Lower lobe of right lung (tissue), 2 donors: ENCODE measurements around the gene ADRB2. TPM values are rescaled to one million over a fixed set of nuclear protein-coding genes. Genes with fewer than 3 reads are reported as not detected.

Source experiments
- ATAC-seq, 2 donors: fragments of 200-7000 bp; cut with Tn5 transposase; one replicate each; pipeline ENCODE4 v1.9.1; 2020 to 2022; ENCODE audit warnings: mild to moderate bottlenecking in 2 of 2, moderate library complexity in 2 of 2
- DNase-seq: peaks from one replicate; pipeline ENCODE4 v3.0.0-alpha.2; 2020
- H3K27ac ChIP-seq: fragments of 200-600 bp; one replicate; pipeline ENCODE4 v1.8.0; 2022
- H3K27me3 ChIP-seq: fragments of 200-600 bp; one replicate; pipeline ENCODE4 v1.8.0; 2022; ENCODE audit warnings: low read depth
- H3K36me3 ChIP-seq: fragments of 200-600 bp; one replicate; pipeline ENCODE4 v1.8.0; 2022; ENCODE audit warnings: mild to moderate bottlenecking
- H3K4me1 ChIP-seq: fragments of 200-600 bp; one replicate; pipeline ENCODE4 v1.8.0; 2022
- H3K4me3 ChIP-seq: fragments of 200-600 bp; one replicate; pipeline ENCODE4 v1.8.0; 2022; ENCODE audit warnings: mild to moderate bottlenecking
- H3K9me3 ChIP-seq: fragments of 200-600 bp; one replicate; pipeline ENCODE4 v1.8.0; 2022
- intact Hi-C: fragments of 100-400 bp; cut with DNase I; formaldehyde crosslinking; loops from one replicate; pipeline ENCODE4 v1.11.0; 2022
- total RNA-seq: library from RNA; stranded (reverse); fragmentation: NEBNext Ultra II Directional; extraction: Animal tissue kit (Norgen Biotek cat#: 25700); gene quantifications from one replicate; pipeline ENCODE4 v1.2.1, GENCODE V29; 2021
- TF ChIP-seq, protein P1 (sequence below): fragments of 200-600 bp; IDR thresholded peaks from one replicate; pipeline ENCODE4 v1.8.0; 2022; ENCODE audit warnings: antibody characterized with exemption, mild to moderate bottlenecking
- donor health status: DM: no; HTN: yes; CAD: no; lungs with severe emphysema.

The ADRB2 gene
- total RNA-seq, 1 donor from 2014 or later: 26.4 TPM

DNA sequence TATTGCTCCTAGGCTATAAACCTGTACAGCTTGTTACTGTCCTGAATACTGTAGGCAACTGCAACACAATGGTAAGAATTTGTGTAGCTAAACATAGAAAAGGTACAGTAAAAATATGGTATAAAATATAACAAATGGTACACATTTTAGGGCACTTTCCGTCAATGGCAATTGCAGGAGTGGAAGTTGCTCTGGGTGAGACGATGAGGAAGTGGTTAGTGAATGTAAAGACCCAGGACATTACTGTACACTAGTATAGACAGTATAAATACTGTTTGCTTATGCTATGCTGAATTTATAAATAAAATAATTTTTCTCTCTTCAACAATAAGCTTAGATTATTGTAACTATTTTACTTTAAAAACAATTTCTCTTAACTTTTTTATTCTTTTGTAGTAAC, 15.6 kb upstream of the ADRB2 start:
- H3K9me3 ChIP-seq: no peaks in the 10 kb centered on the region
- ATAC-seq: no peak
- H3K4me1 ChIP-seq: peaks cover 52% of the 10 kb centered on the region
- no peak overlapping the region for H3K4me3 ChIP-seq
- TF ChIP-seq, protein P1, sequence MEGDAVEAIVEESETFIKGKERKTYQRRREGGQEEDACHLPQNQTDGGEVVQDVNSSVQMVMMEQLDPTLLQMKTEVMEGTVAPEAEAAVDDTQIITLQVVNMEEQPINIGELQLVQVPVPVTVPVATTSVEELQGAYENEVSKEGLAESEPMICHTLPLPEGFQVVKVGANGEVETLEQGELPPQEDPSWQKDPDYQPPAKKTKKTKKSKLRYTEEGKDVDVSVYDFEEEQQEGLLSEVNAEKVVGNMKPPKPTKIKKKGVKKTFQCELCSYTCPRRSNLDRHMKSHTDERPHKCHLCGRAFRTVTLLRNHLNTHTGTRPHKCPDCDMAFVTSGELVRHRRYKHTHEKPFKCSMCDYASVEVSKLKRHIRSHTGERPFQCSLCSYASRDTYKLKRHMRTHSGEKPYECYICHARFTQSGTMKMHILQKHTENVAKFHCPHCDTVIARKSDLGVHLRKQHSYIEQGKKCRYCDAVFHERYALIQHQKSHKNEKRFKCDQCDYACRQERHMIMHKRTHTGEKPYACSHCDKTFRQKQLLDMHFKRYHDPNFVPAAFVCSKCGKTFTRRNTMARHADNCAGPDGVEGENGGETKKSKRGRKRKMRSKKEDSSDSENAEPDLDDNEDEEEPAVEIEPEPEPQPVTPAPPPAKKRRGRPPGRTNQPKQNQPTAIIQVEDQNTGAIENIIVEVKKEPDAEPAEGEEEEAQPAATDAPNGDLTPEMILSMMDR: no peak
- no peak for DNase-seq
- no peak overlapping the region for H3K27ac ChIP-seq
- no peaks in the 10 kb centered on the region for H3K27me3 ChIP-seq
- intact Hi-C loops: no loop called here
- H3K36me3 ChIP-seq: no peaks in the 10 kb centered on the region

DNA sequence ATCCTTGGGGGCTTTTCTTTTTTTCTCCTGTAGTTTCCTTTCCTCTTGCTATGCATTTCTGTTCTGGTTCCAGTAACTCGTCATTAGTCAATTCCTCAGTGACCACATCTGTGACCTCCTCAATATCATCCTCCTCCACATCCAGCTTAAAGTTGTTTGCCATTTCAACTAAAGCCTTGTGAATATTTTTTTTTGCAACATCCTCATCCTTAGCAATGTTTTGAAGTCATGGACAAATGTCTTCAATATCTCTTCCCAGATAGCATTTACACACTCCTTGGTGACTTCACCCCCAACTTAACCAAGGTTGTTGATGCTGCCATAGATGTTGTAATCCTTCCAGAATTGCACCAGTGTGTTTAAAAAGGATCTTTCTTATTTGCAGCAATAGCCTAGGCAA, 14.7 kb upstream of the ADRB2 start:
- Histone ChIP-seq H3K9me3 (no peaks in the 10 kb centered on the region), H3K4me3 (no peak overlapping the region), H3K36me3 (no peaks in the 10 kb centered on the region), H3K27me3 (no peaks in the 10 kb centered on the region), H3K4me1 (peaks cover 43% of the 10 kb centered on the region), H3K27ac (no peak overlapping the region)
- ATAC-seq (no peak), DNase-seq (no peak)
- intact Hi-C loops: no loop called here
- TF ChIP-seq, protein P1: no peak

DNA sequence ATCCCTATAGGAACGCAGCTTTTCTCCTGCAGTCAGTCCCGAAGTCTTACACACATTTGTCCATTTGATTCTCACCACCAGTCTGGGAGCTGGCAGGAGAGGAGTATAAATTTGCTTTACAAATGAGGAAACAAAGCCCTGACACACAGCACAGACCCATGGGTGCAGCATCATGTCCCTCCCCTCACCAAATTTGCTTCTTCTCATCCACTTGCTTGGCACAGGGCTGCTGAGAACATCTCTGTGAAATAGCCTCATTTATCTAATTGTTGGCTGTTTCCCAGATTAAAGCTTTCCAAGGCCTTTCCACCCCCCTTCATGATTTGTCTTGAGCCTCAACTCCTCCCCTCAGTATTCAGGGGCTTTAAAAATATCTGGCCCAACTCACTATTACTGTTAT, 11.3 kb upstream of the ADRB2 start:
- ATAC-seq: no peak
- no peak for DNase-seq
- TF ChIP-seq, protein P1: no peak
- H3K9me3 ChIP-seq: no peaks in the 10 kb centered on the region
- H3K36me3 ChIP-seq: no peaks in the 10 kb centered on the region
- H3K27ac ChIP-seq: no peak overlapping the region
- intact Hi-C loops: no loop called here
- no peak overlapping the region for H3K4me3 ChIP-seq
- H3K27me3 ChIP-seq: no peaks in the 10 kb centered on the region
- H3K4me1 ChIP-seq: peaks cover 12% of the 10 kb centered on the region

DNA sequence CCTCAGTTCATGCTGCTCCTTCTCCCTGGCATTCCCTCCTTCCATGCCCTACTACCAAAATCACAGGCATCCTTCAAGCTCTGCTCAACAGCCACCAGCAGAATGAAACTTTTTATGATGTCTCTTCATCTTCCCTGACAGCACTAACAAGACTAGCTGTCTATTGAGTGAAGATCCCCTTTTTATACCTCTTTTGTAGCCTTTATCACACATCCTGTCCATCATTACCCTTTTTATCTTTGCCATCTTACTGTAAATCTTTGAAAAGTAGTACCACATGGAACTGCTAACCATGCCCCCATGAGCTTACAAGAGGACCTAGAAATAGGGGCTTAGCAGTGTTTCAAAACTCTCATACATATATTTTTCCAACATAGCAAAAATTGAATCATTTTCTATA, 10.8 kb upstream of the ADRB2 start:
- TF ChIP-seq, protein P1: no peak
- Histone ChIP-seq H3K4me1 (peaks cover 7% of the 10 kb centered on the region), H3K4me3 (no peak overlapping the region), H3K27me3 (no peaks in the 10 kb centered on the region), H3K9me3 (no peaks in the 10 kb centered on the region), H3K27ac (no peak overlapping the region), H3K36me3 (no peaks in the 10 kb centered on the region)
- no peak for DNase-seq
- intact Hi-C loops: no loop called here
- no peak for ATAC-seq

DNA sequence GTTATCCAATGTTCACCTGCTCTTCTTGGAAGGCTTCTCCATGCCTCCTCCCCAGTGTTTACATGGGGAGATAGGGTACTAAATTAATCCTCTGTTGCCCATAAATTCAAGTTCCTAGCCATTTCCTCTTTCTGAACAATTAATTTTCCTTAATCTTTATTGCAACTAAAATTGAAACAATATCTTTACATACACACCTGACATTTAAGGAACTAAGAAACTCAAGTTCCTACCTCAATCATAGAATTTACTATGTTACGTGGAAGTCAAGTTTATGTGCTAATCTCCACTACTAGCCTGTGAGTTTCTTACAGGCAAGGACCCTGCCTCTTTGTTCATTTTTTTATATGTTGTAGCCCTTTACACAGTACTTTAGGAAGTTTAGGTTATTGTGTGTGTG, 10.1 kb upstream of the ADRB2 start:
- intact Hi-C loops: no loop called here

More for the DNA sequence above, 10.1 kb upstream of the ADRB2 start:
- H3K27me3 ChIP-seq: no peaks in the 10 kb centered on the region
- ATAC-seq (no peak), DNase-seq (no peak)
- TF ChIP-seq, protein P1: no peak
- no peak overlapping the region for H3K4me3 ChIP-seq
- H3K36me3 ChIP-seq: no peaks in the 10 kb centered on the region
- peaks cover 2% of the 10 kb centered on the region for H3K4me1 ChIP-seq
- no peak overlapping the region for H3K27ac ChIP-seq
- no peaks in the 10 kb centered on the region for H3K9me3 ChIP-seq
